ENCODE results near the gene UBA52.
A peak's percentile ranks its signal among the peaks of the same experiment; 100 is the strongest.
"Not testable (repeated sequence)": the region's sequence is repeated elsewhere in the genome, so short reads cannot be mapped to it uniquely, and the experiment has no call there.

Gene UBA52

DNA sequence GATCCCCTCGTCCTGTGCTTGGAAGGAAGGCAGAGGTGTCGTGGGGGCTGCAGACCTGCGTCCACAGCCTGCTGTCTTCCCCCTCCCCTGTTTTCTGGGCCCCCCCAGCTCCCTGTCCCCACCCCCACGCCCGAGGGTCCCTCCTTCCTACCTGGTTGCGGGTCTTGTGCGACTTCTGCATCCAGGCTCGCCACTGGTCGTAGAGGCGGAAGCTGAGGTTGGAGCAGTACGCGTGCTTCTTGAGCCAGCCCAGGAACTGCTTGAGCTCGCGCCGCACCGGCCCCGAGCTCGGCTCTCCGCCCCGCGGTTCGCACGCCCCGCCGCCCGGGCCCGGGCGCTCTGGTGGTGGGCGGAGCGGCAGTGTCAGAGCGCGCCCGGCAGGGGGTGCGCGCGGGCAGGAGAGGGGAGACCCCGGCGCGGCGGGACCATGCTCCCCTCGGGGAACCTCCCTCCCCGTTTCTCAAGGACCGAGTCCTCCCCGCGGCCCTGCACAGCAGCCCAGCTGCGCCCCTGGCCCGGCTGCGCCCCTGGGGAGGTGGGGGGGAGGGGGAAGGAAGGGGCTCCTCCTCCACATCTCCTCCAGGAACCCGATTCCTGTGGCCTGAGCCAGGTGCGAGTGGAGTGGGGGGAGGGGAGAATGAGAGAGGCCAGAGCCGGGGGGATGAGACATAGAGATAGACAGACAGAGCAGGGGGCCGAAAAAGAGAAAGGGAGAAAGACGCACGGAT, 22.6 kb downstream of the UBA52 start:
- Mint-ChIP-seq H3K9me3 (no peaks in the 10 kb centered on the region), H3K27ac (peak overlapping the region; percentile 47), H3K4me1 (peaks cover 28% of the 10 kb centered on the region), H3K27me3 (peaks cover 7% of the 10 kb centered on the region), H3K4me3 (peak overlapping the region; percentile 67), H3K36me3 (ENCODE audit: low read depth) (peaks cover 11% of the 10 kb centered on the region)
- DNase-seq (peak; percentile 84), ATAC-seq (peak; percentile 65)

DNA sequence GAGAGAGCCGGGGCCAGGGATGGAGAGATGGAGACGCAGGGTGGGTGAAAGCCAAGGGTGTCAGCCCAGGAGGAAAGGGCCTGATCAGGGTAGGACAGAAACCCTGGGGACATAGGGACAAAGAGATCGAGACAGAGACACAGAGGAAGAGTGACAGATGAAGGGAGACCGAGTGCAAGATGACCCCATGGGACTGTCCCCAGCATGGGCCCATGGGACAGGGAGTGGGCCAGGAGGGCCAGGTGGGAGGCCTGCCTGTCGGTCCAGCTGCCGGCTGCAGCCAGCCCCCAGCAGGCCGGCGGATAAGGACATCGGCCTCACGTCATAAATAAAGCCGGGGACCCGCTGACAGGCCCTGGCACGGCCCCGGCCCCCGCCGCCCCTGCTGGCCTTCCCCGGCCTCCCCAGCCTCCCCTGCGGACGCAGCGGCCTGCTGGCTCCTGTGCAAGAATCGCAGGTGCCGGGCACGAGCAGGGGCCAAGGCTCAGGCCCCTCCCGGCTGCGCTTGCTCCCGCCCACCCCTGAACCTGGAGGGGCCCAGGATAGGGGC, 23.2 kb downstream of the UBA52 start:
- Mint-ChIP-seq H3K27ac (peak overlapping the region; percentile 47), H3K9me3 (no peaks in the 10 kb centered on the region), H3K27me3 (peaks cover 11% of the 10 kb centered on the region), H3K36me3 (ENCODE audit: low read depth) (peaks cover 8% of the 10 kb centered on the region), H3K4me3 (peak overlapping the region; percentile 67), H3K4me1 (peaks cover 24% of the 10 kb centered on the region)
- ATAC-seq (peak; percentile 2), DNase-seq (no peak)

DNA sequence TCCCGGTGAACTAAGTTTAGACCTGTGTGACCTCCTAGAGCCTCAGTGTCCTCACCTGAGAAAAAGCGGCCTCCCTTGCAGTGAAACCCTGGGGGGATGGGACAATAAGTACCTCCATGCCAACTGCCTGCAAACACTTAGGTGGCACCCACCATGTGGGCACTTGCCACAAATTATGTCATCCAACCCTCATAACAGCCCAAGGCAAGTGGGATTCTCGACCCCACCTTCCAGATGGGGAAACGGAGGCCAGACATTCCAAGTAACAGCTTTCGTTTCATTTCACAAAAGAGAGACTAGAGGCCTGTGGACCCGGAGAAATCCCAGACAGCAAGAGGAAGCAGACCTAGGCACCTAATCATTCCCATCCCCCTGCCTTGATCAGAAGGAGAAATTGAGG, 23.8 kb downstream of the UBA52 start:
- H3K27me3 Mint-ChIP-seq, result peaks cover 13% of the 10 kb centered on the region
- peaks cover 5% of the 10 kb centered on the region for H3K36me3 Mint-ChIP-seq (ENCODE audit: low read depth)
- peak overlapping the region; percentile 26 for H3K4me3 Mint-ChIP-seq
- peaks cover 21% of the 10 kb centered on the region for H3K4me1 Mint-ChIP-seq
- H3K27ac Mint-ChIP-seq, result no peak overlapping the region
- ATAC-seq (no peak), DNase-seq (no peak)
- H3K9me3 Mint-ChIP-seq, result no peaks in the 10 kb centered on the region

DNA sequence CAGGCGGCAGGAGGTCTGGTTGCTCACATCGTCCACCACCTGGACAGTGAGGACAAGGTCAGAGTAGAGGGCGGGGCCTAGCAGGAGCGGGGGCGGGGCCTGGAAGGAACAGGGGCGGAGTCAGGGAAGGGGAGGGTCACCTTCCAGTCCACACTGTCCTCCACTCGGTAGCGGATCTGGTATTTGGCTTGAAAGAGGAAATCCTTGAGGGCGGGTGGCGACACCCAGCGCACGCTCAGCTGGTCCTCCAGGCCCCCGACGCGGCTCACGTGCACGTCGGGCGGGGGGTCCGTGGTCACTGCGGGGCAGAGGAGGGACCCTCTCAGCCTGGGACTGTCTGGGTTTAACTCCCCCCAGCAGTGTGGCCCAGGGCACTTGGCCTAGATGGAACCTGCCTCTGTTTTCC, 25.1 kb downstream of the UBA52 start:
- H3K9me3 Mint-ChIP-seq, result no peaks in the 10 kb centered on the region
- H3K27ac Mint-ChIP-seq, result no peak overlapping the region
- DNase-seq, result peak; percentile 42
- H3K36me3 Mint-ChIP-seq (ENCODE audit: low read depth), result no peaks in the 10 kb centered on the region
- no peak for ATAC-seq
- peaks cover 18% of the 10 kb centered on the region for H3K27me3 Mint-ChIP-seq
- no peak overlapping the region for H3K4me3 Mint-ChIP-seq
- H3K4me1 Mint-ChIP-seq, result peaks cover 18% of the 10 kb centered on the region

DNA sequence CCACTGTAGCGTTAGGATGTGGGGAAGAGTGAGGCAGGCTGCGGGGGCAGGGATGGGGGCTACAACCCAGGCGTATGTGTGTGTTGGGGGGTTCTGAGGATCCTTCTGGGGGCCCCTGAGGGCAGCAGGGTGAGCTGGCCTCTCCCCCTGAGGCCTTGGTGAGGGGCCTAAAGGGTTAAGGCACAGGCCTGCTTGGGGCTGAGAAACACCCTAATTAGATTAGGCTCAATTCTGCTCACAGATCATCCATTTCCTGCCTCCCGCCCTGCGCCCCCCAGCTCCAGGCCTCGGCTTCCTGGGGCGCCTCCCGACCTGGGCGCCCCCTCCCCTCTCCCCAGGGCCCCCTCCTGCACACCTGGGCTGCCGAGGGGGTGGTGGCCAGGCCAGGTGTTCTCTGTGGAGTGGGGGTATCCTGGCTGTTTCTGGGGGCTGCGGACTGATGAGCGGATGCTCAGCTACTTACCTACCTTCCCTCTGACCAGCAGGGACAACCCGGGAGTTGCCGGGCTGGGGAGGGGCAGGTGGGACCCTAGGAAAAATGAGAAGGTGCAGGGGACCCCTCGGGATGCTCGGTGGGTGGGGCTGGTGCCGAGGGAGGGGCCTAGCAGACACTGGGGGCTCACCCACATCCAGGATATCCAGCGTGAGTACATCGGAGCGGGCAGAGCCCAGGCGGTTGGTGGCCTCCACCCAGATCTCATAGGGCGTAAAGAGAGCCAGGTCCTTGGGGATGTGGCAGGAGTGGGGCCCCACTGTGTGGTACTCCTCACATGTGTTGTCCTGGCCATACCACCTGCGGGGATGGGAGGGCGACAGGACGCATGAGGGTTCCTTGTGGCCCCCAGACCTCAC, 26.4 kb downstream of the UBA52 start:
- Mint-ChIP-seq H3K27ac (no peak overlapping the region), H3K4me3 (no peak overlapping the region), H3K9me3 (no peaks in the 10 kb centered on the region), H3K27me3 (peaks cover 30% of the 10 kb centered on the region), H3K4me1 (peaks cover 18% of the 10 kb centered on the region), H3K36me3 (ENCODE audit: low read depth) (no peaks in the 10 kb centered on the region)
- DNase-seq, result no peak
- no peak for ATAC-seq

DNA sequence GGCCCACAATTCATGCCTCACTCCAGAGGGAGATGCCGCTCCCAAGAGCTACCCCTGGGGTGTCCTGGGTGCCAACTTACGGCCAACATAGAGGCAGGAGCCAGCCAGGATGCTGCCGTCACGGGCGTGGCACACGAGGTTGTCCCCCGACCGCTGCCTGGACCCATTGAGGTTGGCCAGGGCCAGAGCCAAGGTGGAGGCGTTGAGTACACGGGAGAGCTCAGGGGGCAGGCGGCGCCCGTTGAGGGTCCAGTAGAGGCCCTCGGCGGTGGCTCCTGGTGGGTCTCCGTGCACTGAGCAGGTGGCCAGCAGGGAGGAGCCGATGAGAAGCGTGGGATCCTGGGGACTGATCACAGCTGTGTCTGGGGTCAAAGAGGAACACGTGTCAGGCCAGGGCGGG, 27.8 kb downstream of the UBA52 start:
- H3K9me3 Mint-ChIP-seq, result no peaks in the 10 kb centered on the region
- H3K27ac Mint-ChIP-seq, result no peak overlapping the region
- DNase-seq (no peak), ATAC-seq (no peak)
- no peaks in the 10 kb centered on the region for H3K36me3 Mint-ChIP-seq (ENCODE audit: low read depth)
- H3K4me1 Mint-ChIP-seq, result peaks cover 13% of the 10 kb centered on the region
- no peak overlapping the region for H3K4me3 Mint-ChIP-seq
- H3K27me3 Mint-ChIP-seq, result peaks cover 37% of the 10 kb centered on the region

DNA sequence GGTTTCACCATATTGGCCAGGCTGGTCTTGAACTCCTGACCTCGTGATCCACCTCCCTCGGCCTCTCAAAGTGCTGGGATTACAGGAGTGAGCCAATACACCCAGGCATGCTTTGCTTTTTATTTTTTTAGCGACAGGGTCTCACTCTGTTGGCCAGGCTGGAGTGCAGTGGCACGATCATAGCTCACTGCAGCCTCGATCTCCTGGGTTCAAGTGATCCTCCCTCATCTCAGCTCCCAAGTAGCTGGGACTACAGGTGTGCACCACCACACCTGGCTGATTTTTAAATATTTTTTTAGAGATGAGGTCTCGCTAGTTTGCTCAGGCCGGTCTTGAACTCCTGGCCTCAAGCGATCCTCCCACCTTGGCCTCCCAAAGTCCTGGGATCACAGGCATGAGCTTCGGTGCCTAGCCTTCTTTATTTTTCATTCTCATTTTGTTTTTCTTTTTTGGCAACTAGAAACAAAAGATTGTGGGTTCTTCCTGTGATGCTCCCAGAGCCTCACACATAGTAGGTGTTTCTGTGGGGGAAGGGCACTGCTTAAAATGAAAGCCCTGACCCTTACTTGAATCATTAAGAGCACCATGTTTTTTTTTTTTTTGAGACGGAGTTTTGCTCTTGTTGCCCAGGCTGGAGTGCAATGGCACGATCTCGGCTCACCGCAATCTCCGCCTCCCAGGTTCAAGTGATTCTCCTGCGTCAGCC, 29.2 kb downstream of the UBA52 start:
- not testable (repeated sequence) for H3K4me1 Mint-ChIP-seq; ATAC-seq; DNase-seq; H3K9me3 Mint-ChIP-seq; H3K4me3 Mint-ChIP-seq; H3K27ac Mint-ChIP-seq; H3K36me3 Mint-ChIP-seq (ENCODE audit: low read depth)
- peaks cover 47% of the 10 kb centered on the region for H3K27me3 Mint-ChIP-seq

DNA sequence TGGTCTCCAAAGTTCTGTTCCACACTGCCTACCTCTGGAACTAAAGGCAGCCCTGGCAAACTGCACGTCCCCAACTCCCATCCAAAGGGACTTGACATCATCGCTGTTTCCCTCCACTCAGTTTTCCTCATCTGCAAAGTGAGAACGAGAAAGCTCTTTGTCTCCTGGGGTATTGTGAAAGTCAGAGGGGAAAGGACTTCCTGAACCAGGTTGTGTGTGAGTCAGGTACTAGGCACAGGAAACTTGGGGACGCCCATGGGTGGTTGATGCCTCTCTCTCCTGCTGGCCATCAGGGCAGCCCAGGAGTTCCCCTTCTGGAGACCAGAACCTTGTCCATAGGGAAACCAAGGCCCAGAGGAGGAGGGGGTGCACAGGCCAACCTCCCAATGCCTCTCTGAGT, 30.2 kb downstream of the UBA52 start:
- Mint-ChIP-seq H3K36me3 (ENCODE audit: low read depth) (no peaks in the 10 kb centered on the region), H3K4me3 (no peak overlapping the region), H3K9me3 (no peaks in the 10 kb centered on the region), H3K27me3 (peaks cover 44% of the 10 kb centered on the region), H3K4me1 (peaks cover 4% of the 10 kb centered on the region), H3K27ac (no peak overlapping the region)
- no peak for ATAC-seq
- no peak for DNase-seq

DNA sequence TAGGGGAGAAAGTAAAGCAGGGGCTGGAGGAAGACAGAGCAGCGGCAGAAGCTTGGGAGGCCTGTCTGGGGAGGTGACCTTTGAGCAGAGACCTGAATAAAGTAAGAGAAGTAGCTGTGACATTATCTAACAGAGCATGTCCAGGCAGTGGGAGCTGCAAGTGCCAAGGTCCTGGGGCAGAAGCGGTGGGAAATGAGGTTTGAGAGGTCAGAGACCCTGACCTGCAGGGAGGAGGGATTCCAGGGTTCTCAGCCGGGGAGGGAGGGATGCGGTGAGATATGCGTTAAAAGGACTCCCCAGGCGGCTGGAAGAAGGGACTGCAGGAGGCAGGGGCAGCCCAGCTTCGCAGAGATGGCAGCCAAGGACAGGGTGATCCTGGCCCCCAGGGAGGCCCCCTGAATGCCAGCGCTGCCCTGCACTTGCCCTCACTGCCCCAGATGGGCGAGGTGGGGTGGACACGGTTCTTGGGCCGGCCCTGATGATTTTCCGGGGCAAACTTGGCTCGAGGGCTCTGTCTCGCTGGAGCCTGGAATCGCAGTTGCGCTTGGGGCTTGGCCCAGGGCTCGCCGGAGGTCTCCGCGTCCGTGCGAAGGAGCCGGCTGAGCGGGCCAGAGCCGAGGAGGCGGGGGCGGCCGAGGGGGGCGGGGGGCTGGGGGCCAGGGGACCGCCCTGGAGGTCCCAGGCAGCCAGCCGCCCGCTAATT, 31.7 kb downstream of the UBA52 start:
- ATAC-seq (peak; percentile 51), DNase-seq (no peak)
- Mint-ChIP-seq H3K4me3 (no peak overlapping the region), H3K9me3 (no peaks in the 10 kb centered on the region), H3K36me3 (ENCODE audit: low read depth) (no peaks in the 10 kb centered on the region), H3K27ac (no peak overlapping the region), H3K4me1 (peaks cover 4% of the 10 kb centered on the region), H3K27me3 (peaks cover 58% of the 10 kb centered on the region)

DNA sequence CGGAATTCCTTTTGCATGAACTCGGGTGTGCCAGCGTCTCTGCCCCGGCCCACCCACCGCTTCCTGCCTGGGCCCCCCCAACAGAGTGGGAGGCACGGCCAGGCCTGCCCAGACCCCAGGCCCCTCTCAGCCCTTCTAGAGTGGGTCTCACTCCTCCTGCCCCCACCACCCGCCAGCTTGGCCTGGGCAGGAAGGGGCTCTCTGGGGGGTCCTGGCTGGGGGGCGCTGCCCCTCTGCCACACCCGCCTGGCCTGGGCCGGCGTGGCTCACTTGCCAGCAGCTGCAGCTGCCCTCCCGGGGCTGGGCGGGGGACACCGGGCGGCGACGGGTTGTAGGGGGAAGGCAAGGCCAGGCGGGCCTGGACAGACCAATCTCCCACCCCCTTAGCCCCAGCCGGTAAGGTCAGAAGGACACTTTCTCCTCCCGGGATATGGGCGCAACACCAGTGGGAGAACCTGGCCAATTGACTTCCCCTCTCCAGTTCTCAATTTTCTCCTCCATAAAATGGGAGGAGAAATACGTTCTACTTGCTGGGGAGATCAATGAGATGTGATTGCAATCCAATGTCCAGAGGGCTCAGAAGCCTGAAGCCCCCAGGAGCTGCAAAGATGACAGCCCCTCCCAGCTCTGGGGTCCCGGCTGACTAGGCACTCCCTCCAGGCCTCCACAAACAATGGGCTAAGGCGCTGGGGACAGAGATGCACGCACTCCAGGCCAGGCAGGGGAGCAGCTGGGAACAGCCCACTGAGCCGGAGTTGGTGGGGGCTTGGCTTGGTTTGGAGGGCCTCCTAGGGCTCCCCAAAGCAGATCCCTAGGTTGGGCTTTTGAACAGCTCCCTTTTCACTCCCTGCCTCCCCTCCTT, 32.5 kb downstream of the UBA52 start:
- no peak for ATAC-seq
- Mint-ChIP-seq H3K36me3 (ENCODE audit: low read depth) (no peaks in the 10 kb centered on the region), H3K4me3 (no peak overlapping the region), H3K27me3 (peaks cover 65% of the 10 kb centered on the region), H3K9me3 (no peaks in the 10 kb centered on the region), H3K27ac (no peak overlapping the region), H3K4me1 (peaks cover 4% of the 10 kb centered on the region)
- DNase-seq, result no peak

DNA sequence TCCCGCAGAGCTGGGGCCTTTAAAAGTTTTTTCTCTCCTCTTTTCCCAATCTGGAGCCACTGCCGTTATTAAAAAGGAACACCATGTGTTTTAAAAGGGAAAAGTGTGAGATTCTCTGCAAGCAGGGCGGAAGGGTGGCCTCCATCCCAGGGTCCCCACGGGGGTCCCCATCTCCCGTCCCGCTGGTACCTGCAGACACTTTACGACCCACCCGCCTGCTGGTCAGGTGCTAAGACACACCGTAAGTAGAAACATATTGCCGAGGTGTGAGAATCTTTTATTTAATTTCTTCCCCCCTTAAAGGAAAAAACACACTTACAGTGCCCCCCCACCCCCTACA, 33.1 kb downstream of the UBA52 start:
- Mint-ChIP-seq H3K4me3 (no peak overlapping the region), H3K4me1 (peaks cover 4% of the 10 kb centered on the region)

DNA sequence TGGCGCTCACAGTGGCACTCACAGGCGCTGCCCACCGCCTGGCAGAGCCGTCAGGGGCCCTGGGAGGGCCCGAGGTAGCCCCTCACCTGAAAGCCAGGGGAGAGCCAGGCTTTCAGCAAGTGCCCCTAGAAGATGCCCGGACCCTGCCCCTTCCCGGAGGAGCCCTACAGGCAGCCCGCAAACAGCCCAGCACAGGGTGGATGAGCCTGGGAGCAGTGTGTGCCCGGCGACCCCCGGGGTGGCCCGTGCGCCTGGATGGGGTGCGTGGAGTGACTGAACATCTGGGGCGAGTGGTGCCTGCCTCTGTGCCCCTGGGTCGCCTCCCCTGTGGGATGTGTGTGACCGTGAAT, 33.5 kb downstream of the UBA52 start:
- H3K9me3 Mint-ChIP-seq, result no peaks in the 10 kb centered on the region
- peak overlapping the region; percentile 27 for H3K4me3 Mint-ChIP-seq
- no peaks in the 10 kb centered on the region for H3K36me3 Mint-ChIP-seq (ENCODE audit: low read depth)
- peaks cover 69% of the 10 kb centered on the region for H3K27me3 Mint-ChIP-seq
- ATAC-seq (no peak), DNase-seq (no peak)
- no peak overlapping the region for H3K27ac Mint-ChIP-seq
- H3K4me1 Mint-ChIP-seq, result peaks cover 4% of the 10 kb centered on the region

More for the DNA sequence above, 33.1 kb downstream of the UBA52 start:
- Mint-ChIP-seq H3K9me3 (no peaks in the 10 kb centered on the region), H3K27ac (no peak overlapping the region), H3K27me3 (peaks cover 68% of the 10 kb centered on the region), H3K36me3 (ENCODE audit: low read depth) (no peaks in the 10 kb centered on the region)
- DNase-seq (no peak), ATAC-seq (no peak)

DNA sequence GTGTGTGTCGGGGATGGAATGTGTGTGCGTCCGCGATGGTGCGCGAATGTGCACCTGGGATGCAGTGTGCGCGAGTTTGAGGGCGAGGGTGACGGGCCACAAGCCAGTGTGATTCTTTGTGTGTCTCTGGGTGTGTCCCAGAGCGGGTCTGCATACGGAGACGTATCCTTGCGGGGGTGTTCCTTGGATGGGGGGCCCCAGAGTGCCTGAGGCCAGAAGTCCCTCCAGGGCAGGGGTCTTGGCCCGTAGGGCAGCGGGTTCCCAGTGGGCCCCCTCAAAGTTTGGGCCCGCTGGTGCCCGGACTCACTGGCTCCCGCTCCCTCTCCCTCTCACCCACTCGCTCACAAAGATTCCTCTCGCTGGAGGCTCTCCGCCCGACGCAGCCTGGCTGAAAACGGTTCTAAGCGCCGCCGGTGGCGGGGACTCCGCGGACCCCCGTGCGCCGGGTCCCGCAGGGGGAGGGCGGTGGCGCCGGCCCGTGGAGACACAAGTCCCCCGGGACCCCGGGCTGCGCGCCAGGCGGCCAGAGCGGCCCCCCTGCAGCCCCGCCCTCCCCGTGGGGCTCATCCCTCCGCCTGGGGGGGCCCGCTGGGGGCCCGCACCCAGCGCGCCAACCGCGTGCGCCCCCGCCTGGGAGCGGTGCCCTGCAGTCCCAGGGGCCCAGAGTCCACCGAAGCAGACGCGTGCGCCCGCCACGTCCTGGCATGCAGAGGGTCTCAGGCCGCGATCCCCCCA, 34.1 kb downstream of the UBA52 start:
- peak overlapping the region; percentile 27 for H3K4me3 Mint-ChIP-seq
- no peaks in the 10 kb centered on the region for H3K9me3 Mint-ChIP-seq
- H3K27me3 Mint-ChIP-seq, result peaks cover 72% of the 10 kb centered on the region
- no peak overlapping the region for H3K27ac Mint-ChIP-seq
- H3K4me1 Mint-ChIP-seq, result peaks cover 4% of the 10 kb centered on the region
- ATAC-seq (no peak), DNase-seq (no peak)
- no peaks in the 10 kb centered on the region for H3K36me3 Mint-ChIP-seq (ENCODE audit: low read depth)

Data from activated naive CD8-positive, alpha-beta T cell treated with anti-CD3 and anti-CD28 coated beads, Interleukin-2, amount 50 U/mL, for 24 hours (primary cell).